GM12878 (cell line): ENCODE results near the gene CLEC18B. TPM values are rescaled to one million over a fixed set of nuclear protein-coding genes. Genes with fewer than 3 reads are reported as not detected.

ENCODE experiments used
- ATAC-seq: fragments of 200-7000 bp; cut with Tn5 transposase; 3 replicates; pipeline ENCODE4 v1.9.1; 2020; ENCODE audit warnings: mild to moderate bottlenecking, moderate library complexity
- BruUV-seq: library from RNA; stranded (reverse); fragments of 400-500 nt; replicated peaks from 2 replicates; lab custom pipeline; 2021; lab: Mats Ljungman, UMichigan
- CTCF ChIA-PET: fragments of 300-600 bp; sonication (Branson Sonifier 250); formaldehyde crosslinking; extraction: SDS; loops from one replicate; lab custom pipeline; 2021; ENCODE audit warnings: inconsistent platforms; lab: Yijun Ruan, JAX
- POLR2A ChIA-PET: fragments of 350-600 bp; formaldehyde crosslinking; extraction: SDS; loops from one replicate; lab custom pipeline; 2021; ENCODE audit warnings: inconsistent platforms; lab: Charles Lee
- RAD21 ChIA-PET: fragments of 300-600 bp; sonication (Branson Sonifier 250); formaldehyde crosslinking; loops from one replicate; lab custom pipeline; 2023; ENCODE audit warnings: antibody characterized with exemption; ENCODE audit not compliant: unreplicated experiment; lab: Charles Lee
- SMC1A ChIA-PET: fragments of 300-600 bp; sonication (Branson Sonifier 250); formaldehyde crosslinking; loops from one replicate; lab custom pipeline; 2023; ENCODE audit not compliant: unreplicated experiment, uncharacterized antibody; lab: Charles Lee
- DNase-seq: peaks from one replicate; pipeline ENCODE4 v3.0.0-alpha.2; 2011; ENCODE audit warnings: low read depth, low spot score
- FAIRE-seq: peaks from 3 replicates; lab custom pipeline; 2011; peaks lifted over from hg19 to GRCh38; lab: Jason Lieb, UNC
- H2AFZ ChIP-seq: 2 replicates; pipeline ENCODE4 v1.6.0; 2011; ENCODE audit warnings: low read depth, low read length, control low read depth; ENCODE audit not compliant: control insufficient read depth
- H3K27ac ChIP-seq: 2 replicates; pipeline ENCODE4 v1.5.1; 2011; ENCODE audit warnings: control low read depth; ENCODE audit not compliant: control insufficient read depth, insufficient read depth
- H3K27me3 ChIP-seq, 2 experiments: replicated peaks in 1 of 2; 2 replicates each; pipeline versions ENCODE4 v1.6.0 to v1.6.1; 2011; ENCODE audit warnings: low read length in 1 of 2; ENCODE audit not compliant: control insufficient read depth in 2 of 2, insufficient read depth in 2 of 2
- H3K36me3 ChIP-seq, 2 experiments: 2 replicates each; pipeline ENCODE4 v1.5.1; 2011; ENCODE audit warnings: low read length in 1 of 2; ENCODE audit not compliant: control insufficient read depth in 2 of 2, insufficient read depth in 2 of 2
- H3K4me1 ChIP-seq: 2 replicates; pipeline ENCODE4 v1.6.1; 2011; ENCODE audit warnings: mild to moderate bottlenecking, low read length, moderate library complexity, mixed read lengths; ENCODE audit not compliant: control insufficient read depth, insufficient read depth
- H3K4me2 ChIP-seq: 2 replicates; pipeline ENCODE4 v1.6.0; 2011; ENCODE audit warnings: control low read depth; ENCODE audit not compliant: control insufficient read depth, insufficient read depth
- H3K4me3 ChIP-seq: fragments of 200-600 bp; sonication (generic); 2 replicates; pipeline ENCODE4 v1.5.1; 2016
- H3K79me2 ChIP-seq: 2 replicates; pipeline ENCODE4 v1.6.0; 2011; ENCODE audit warnings: low read length; ENCODE audit not compliant: control insufficient read depth, insufficient read depth
- H3K9ac ChIP-seq: 2 replicates; pipeline ENCODE4 v1.8.0; 2011; ENCODE audit warnings: low read length, control low read depth, mixed read lengths; ENCODE audit not compliant: control insufficient read depth, insufficient read depth
- H3K9me3 ChIP-seq: replicated peaks from 3 replicates; pipeline ENCODE4 v1.5.1; 2011; ENCODE audit warnings: mild to moderate bottlenecking, low read length; ENCODE audit not compliant: control insufficient read depth, insufficient read depth
- H4K20me1 ChIP-seq: 2 replicates; pipeline ENCODE4 v1.6.0; 2011; ENCODE audit not compliant: control insufficient read depth, insufficient read depth
- CBX3 ChIP-seq: fragments of 200-600 bp; sonication (generic); IDR thresholded peaks from 2 replicates; pipeline ENCODE4 v1.6.1; 2016; ENCODE audit warnings: low read depth, borderline replicate concordance
- CHD1 ChIP-seq: IDR thresholded peaks from 2 replicates; pipeline ENCODE4 v1.6.1; 2012; ENCODE audit warnings: low read depth, low read length, improper control_type of control experiment
- JUND ChIP-seq: IDR thresholded peaks from 2 replicates; pipeline ENCODE4 v1.6.1; 2012; ENCODE audit warnings: low read depth, mild to moderate bottlenecking, low read length, improper control_type of control experiment, moderate library complexity
- MYB ChIP-seq: fragments of 150-350 bp; IDR thresholded peaks from 2 replicates; pipeline ENCODE4 v1.6.1; 2014; ENCODE audit warnings: mild to moderate bottlenecking, low read depth, low read length, borderline replicate concordance
- NR2C2 ChIP-seq: IDR thresholded peaks from 2 replicates; pipeline ENCODE4 v1.6.1; 2011; ENCODE audit warnings: borderline replicate concordance, low read depth; ENCODE audit not compliant: control insufficient read depth, insufficient read length
- RAD51 ChIP-seq: fragments of 450-650 bp; IDR thresholded peaks from 2 replicates; pipeline ENCODE4 v1.6.1; 2016; ENCODE audit warnings: moderate library complexity, mild to moderate bottlenecking, inconsistent platforms
- SIX5 ChIP-seq: IDR thresholded peaks from 2 replicates; pipeline ENCODE4 v1.6.1; 2011; ENCODE audit warnings: mild to moderate bottlenecking, low read depth, low read length, moderate library complexity; ENCODE audit not compliant: severe bottlenecking
- TCF7 ChIP-seq: IDR thresholded peaks from 2 replicates; pipeline ENCODE4 v1.6.1; 2014; ENCODE audit warnings: antibody characterized with exemption, borderline replicate concordance
- ZSCAN29 ChIP-seq: fragments of 450-650 bp; IDR thresholded peaks from 2 replicates; pipeline ENCODE4 v1.6.1; 2017; ENCODE audit warnings: mild to moderate bottlenecking, moderate library complexity
- WGBS: methylation state at CpG from one replicate; pipeline ENCODE4 v1.1.6; 2016; ENCODE audit warnings: low lambda C conversion rate; ENCODE audit not compliant: insufficient replicate concordance, insufficient coverage; ENCODE audit errors: missing lambda C conversion rate; 5-methylcytosine and 5-hydroxymethylcytosine counted together
- in situ Hi-C: fragments of 300-500 bp; cut with MboI; formaldehyde crosslinking; loops from 9 replicates; pipeline ENCODE4 v1.14.3; 2018; ENCODE audit warnings: mixed read lengths
- intact Hi-C: fragments of 100-400 bp; cut with micrococcal nuclease; formaldehyde crosslinking; loops from one replicate; pipeline ENCODE4 v1.14.2; 2022; ENCODE audit not compliant: unreplicated experiment
- polyA plus RNA-seq, 11 experiments: library from polyadenylated mRNA; depleted of rRNA in 4 of 11; unstranded in 6 of 11; stranded (reverse) in 5 of 11; fragments of >200 nt; fragmentation: Nextera tagmentation in 4 of 11; fragmentation: Illumina TruSeq in 1 of 11; extraction: Ambion mirVana in 4 of 11; extraction: Trizol in 1 of 11; gene quantifications; 1 replicate in 1 of 11; 2 replicates in 10 of 11; pipeline versions ENCODE4 v1.2.1 to v1.2.3, GENCODE V29; 2011 to 2016; ENCODE audit warnings: inconsistent platforms in 2 of 11, missing spikeins in 2 of 11, low read depth in 1 of 11
- total RNA-seq, 4 experiments: library from RNA; depleted of rRNA in 3 of 4; stranded (reverse); fragments of >200 nt in 3 of 4; fragmentation: Illumina TruSeq in 1 of 4; extraction: Trizol in 1 of 4; gene quantifications; 2 replicates each; pipeline versions ENCODE4 v1.2.1 to v1.2.3, GENCODE V29; 2013 to 2021
- TF ChIP-seq, protein P1 (sequence below): IDR thresholded peaks from 2 replicates; pipeline ENCODE4 v1.6.1; 2012; ENCODE audit warnings: improper control_type of control experiment, low read depth, low read length; ENCODE audit not compliant: insufficient replicate concordance

Gene CLEC18B
- total and polyA plus RNA-seq, 10 of the 15 experiments (the other 5 are each of a cell fraction or from before 2014, with no cell fraction given): 0.03 to 0.32 (median 0.18) TPM; not detected in 6

DNA sequence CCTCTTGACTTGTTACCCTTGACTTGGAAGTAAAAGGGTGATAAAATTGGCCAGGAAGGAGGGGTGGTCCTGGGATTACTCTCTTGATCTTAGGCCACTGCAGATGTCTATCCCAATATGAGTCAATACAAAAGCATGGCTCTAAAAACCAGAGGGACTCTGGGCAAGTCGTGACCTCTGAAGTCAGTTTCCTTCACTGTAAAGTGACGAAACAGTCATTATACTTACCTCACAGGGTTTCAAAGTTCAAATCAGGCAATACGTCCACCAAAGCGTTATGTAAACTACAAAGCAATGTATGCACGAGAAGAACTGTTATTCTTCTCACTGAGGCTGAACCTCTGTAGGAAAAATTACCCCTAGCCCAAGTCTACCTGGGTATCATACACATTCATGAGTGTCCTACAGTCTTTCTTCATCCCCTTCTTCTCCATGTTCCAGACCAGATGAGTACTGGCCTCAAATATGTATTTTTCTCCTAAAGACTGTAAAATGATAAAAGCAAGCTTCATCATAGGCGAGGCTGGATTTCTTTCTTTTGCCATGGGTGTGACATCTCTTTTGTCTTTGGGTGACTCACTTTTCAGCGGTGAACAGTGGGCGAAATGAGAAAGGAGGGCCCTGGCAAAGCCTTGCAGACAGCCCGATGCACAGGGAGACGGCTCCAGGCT, 34.5 kb upstream of the CLEC18B start:
- RAD21 ChIA-PET: no interaction called here
- SMC1A ChIA-PET: no interaction called here
- Histone ChIP-seq H3K4me3 (no peak overlapping the region), H4K20me1 (peaks cover 10% of the 10 kb centered on the region), H3K4me1 (peaks cover 17% of the 10 kb centered on the region), H2AFZ (no peak overlapping the region), H3K4me2 (no peak overlapping the region), H3K36me3 (peaks cover 0 to 22% of the 10 kb centered on the region in 2 experiments; a peak in 3 of 4 replicates), H3K9me3 (no peaks in the 10 kb centered on the region), H3K9ac (no peak overlapping the region), H3K79me2 (no peaks in the 10 kb centered on the region), H3K27ac (no peak overlapping the region), H3K27me3 (no peaks in the 10 kb centered on the region)
- intact Hi-C loops: no loop called here
- BruUV-seq: no TSS peak
- no peak for TF ChIP-seq JUND
- TF ChIP-seq CHD1: no peak
- TF ChIP-seq RAD51: no peak
- no peak for TF ChIP-seq ZSCAN29
- ATAC-seq (no peak), FAIRE-seq (no peak), DNase-seq (no peak)
- CTCF ChIA-PET: no interaction called here
- POLR2A ChIA-PET: no interaction called here
- WGBS: 95% methylated on average over 10 of the region's 10 CpGs
- in situ Hi-C loops: no loop called here

DNA sequence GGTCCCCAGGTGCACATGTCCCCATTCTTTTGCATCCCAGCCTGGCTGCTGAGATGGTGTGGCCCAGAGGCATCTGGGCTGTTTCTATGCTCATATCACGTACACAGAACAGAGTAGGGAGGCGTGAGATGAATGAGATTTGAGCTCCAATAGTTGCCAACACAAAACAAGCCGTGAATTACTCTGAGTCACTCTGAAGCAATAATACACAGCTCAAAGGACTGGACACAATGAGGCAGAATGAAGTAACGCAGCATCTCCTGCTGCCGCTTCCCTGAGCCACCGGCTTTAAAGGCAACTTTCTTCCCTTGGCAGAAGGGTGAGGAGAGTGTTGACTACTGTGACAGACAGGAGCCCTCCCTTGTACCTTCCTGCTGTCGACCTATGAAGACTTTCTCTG, 33.9 kb upstream of the CLEC18B start:
- H3K4me2 ChIP-seq: no peak overlapping the region
- DNase-seq: no peak
- 88% methylated on average over 7 of the region's 7 CpGs for WGBS
- in situ Hi-C loops: no loop called here
- no peaks in the 10 kb centered on the region for H3K79me2 ChIP-seq
- no peak overlapping the region for H2AFZ ChIP-seq
- RAD21 ChIA-PET: no interaction called here
- POLR2A ChIA-PET: interaction anchor here (0.6 kb wide), 1 partner anchor 128 kb away, joined by 10 read pairs; no protein-coding TSS in a partner anchor
- no peak overlapping the region for H3K27ac ChIP-seq
- intact Hi-C loops: no loop called here
- peaks cover 10% of the 10 kb centered on the region for H4K20me1 ChIP-seq
- peaks cover 17% of the 10 kb centered on the region for H3K4me1 ChIP-seq
- H3K9me3 ChIP-seq: no peaks in the 10 kb centered on the region
- H3K27me3 ChIP-seq: no peaks in the 10 kb centered on the region
- H3K4me3 ChIP-seq: no peak overlapping the region
- ATAC-seq: no peak
- no peak for FAIRE-seq
- no TSS peak for BruUV-seq
- H3K36me3 ChIP-seq: peaks cover 0 to 20% of the 10 kb centered on the region in 2 experiments; a peak in 3 of 4 replicates
- no peak overlapping the region for H3K9ac ChIP-seq
- CTCF ChIA-PET: no interaction called here
- SMC1A ChIA-PET: interaction anchor here (1.3 kb wide), 1 partner anchor 11 kb away, joined by 4 read pairs; no protein-coding TSS in a partner anchor
- TF ChIP-seq CBX3: no peak
- no peak for TF ChIP-seq SIX5
- TF ChIP-seq NR2C2: no peak
- TF ChIP-seq MYB: no peak
- TF ChIP-seq TCF7: no peak
- TF ChIP-seq, protein P1, sequence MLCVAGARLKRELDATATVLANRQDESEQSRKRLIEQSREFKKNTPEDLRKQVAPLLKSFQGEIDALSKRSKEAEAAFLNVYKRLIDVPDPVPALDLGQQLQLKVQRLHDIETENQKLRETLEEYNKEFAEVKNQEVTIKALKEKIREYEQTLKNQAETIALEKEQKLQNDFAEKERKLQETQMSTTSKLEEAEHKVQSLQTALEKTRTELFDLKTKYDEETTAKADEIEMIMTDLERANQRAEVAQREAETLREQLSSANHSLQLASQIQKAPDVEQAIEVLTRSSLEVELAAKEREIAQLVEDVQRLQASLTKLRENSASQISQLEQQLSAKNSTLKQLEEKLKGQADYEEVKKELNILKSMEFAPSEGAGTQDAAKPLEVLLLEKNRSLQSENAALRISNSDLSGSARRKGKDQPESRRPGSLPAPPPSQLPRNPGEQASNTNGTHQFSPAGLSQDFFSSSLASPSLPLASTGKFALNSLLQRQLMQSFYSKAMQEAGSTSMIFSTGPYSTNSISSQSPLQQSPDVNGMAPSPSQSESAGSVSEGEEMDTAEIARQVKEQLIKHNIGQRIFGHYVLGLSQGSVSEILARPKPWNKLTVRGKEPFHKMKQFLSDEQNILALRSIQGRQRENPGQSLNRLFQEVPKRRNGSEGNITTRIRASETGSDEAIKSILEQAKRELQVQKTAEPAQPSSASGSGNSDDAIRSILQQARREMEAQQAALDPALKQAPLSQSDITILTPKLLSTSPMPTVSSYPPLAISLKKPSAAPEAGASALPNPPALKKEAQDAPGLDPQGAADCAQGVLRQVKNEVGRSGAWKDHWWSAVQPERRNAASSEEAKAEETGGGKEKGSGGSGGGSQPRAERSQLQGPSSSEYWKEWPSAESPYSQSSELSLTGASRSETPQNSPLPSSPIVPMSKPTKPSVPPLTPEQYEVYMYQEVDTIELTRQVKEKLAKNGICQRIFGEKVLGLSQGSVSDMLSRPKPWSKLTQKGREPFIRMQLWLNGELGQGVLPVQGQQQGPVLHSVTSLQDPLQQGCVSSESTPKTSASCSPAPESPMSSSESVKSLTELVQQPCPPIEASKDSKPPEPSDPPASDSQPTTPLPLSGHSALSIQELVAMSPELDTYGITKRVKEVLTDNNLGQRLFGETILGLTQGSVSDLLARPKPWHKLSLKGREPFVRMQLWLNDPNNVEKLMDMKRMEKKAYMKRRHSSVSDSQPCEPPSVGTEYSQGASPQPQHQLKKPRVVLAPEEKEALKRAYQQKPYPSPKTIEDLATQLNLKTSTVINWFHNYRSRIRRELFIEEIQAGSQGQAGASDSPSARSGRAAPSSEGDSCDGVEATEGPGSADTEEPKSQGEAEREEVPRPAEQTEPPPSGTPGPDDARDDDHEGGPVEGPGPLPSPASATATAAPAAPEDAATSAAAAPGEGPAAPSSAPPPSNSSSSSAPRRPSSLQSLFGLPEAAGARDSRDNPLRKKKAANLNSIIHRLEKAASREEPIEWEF: no peak
- TF ChIP-seq CHD1: no peak
